Urinary bladder (tissue), 4 donors: ENCODE measurements around the gene HAT1. TPM values are rescaled to one million over a fixed set of nuclear protein-coding genes. Genes with fewer than 3 reads are reported as not detected.

Experiments used
- DNase-seq: peaks from one replicate; pipeline ENCODE4 v3.0.0-alpha.2; 2015; ENCODE audit errors: extremely low spot score
- H3K27ac ChIP-seq: one replicate; pipeline ENCODE4 v1.5.1; 2013; ENCODE audit warnings: low read depth, mild to moderate bottlenecking, moderate library complexity
- H3K36me3 ChIP-seq: one replicate; pipeline ENCODE4 v1.6.1; 2013; ENCODE audit warnings: mild to moderate bottlenecking, moderate library complexity; ENCODE audit not compliant: insufficient read depth
- H3K4me1 ChIP-seq: one replicate; pipeline ENCODE4 v1.6.1; 2013; ENCODE audit warnings: mild to moderate bottlenecking, moderate library complexity; ENCODE audit not compliant: insufficient read depth
- H3K4me3 ChIP-seq: one replicate; pipeline ENCODE4 v1.5.1; 2013; ENCODE audit warnings: low read depth, low read length
- WGBS: extraction: QIAGEN DNeasy Blood & Tissue Kit; methylation state at CpG from one replicate; pipeline ENCODE4 v1.1.7; 2013; 5-methylcytosine and 5-hydroxymethylcytosine counted together
- polyA plus RNA-seq: library from polyadenylated mRNA; stranded (reverse); fragments of 200-250 nt; gene quantifications from one replicate; pipeline ENCODE4 v1.2.3, GENCODE V29; 2013
- total RNA-seq: library from RNA; depleted of rRNA; stranded (reverse); fragments of >200 nt; gene quantifications from one replicate; pipeline ENCODE4 v1.2.3, GENCODE V29; 2014
- donor health status: healthy with polysubstance abuse.
- donor health status: healthy.

HAT1 gene
- total and polyA plus RNA-seq, 2 donors = 39.3 to 60.8 TPM

GRCh38 chr2:172007372-172007771 is 85.1 kb downstream of the HAT1 start:
- Histone ChIP-seq H3K4me1 (no peaks in the 10 kb centered on the region), H3K36me3 (no peaks in the 10 kb centered on the region), H3K27ac (no peak overlapping the region), H3K4me3 (no peak overlapping the region)
- 97% methylated on average over 1 of the region's 1 CpG for WGBS
- DNase-seq = no peak

GRCh38 chr2:172009823-172010222 is 87.6 kb downstream of the HAT1 start:
- 95% methylated on average over 4 of the region's 4 CpGs for WGBS
- H3K4me1 ChIP-seq = no peaks in the 10 kb centered on the region
- DNase-seq = no peak
- H3K36me3 ChIP-seq = no peaks in the 10 kb centered on the region
- no peak overlapping the region for H3K4me3 ChIP-seq
- H3K27ac ChIP-seq = no peak overlapping the region

GRCh38 chr2:172011812-172012575 is 89.7 kb downstream of the HAT1 start:
- Histone ChIP-seq H3K4me3 (no peak overlapping the region), H3K27ac (no peak overlapping the region), H3K36me3 (no peaks in the 10 kb centered on the region), H3K4me1 (no peaks in the 10 kb centered on the region)
- DNase-seq = no peak
- WGBS = 74% methylated on average over 11 of the region's 11 CpGs

GRCh38 chr2:172012677-172013391 is 90.6 kb downstream of the HAT1 start:
- WGBS = 62% methylated on average over 9 of the region's 9 CpGs
- no peaks in the 10 kb centered on the region for H3K4me1 ChIP-seq
- no peak for DNase-seq
- H3K27ac ChIP-seq = no peak overlapping the region
- H3K36me3 ChIP-seq = no peaks in the 10 kb centered on the region
- no peak overlapping the region for H3K4me3 ChIP-seq

- DNase-seq = no peak
- Histone ChIP-seq H3K4me1 (no peaks in the 10 kb centered on the region), H3K36me3 (no peaks in the 10 kb centered on the region), H3K4me3 (no peak overlapping the region), H3K27ac (no peak overlapping the region)
- 78% methylated on average over 4 of the region's 4 CpGs for WGBS
These were observed 91.1 kb downstream of the HAT1 start for GRCh38 chr2:172013396-172013795.

- Histone ChIP-seq H3K4me3 (no peak overlapping the region), H3K27ac (no peak overlapping the region), H3K36me3 (no peaks in the 10 kb centered on the region), H3K4me1 (no peaks in the 10 kb centered on the region)
- DNase-seq = no peak
- 31% methylated on average over 8 of the region's 8 CpGs for WGBS
These were observed 99.0 kb downstream of the HAT1 start for GRCh38 chr2:172021074-172021931.

GRCh38 chr2:172021955-172022354 is 99.7 kb downstream of the HAT1 start:
- Histone ChIP-seq H3K4me3 (no peak overlapping the region), H3K36me3 (no peaks in the 10 kb centered on the region), H3K4me1 (no peaks in the 10 kb centered on the region), H3K27ac (no peak overlapping the region)
- 22% methylated on average over 5 of the region's 5 CpGs for WGBS
- DNase-seq = no peak

- Histone ChIP-seq H3K4me3 (no peak overlapping the region), H3K27ac (no peak overlapping the region), H3K4me1 (no peaks in the 10 kb centered on the region), H3K36me3 (no peaks in the 10 kb centered on the region)
- 63% methylated on average over 4 of the region's 4 CpGs for WGBS
- DNase-seq = no peak
These were observed 109.3 kb downstream of the HAT1 start for GRCh38 chr2:172031536-172031935.

Other genes starting within 250 kb of the HAT1 start
- gene DYNC1I2, start 235.0 kb upstream of the HAT1 start, total RNA-seq = 147 TPM
- 105 TPM for gene DYNC1I2, start 235.0 kb upstream of the HAT1 start, polyA plus RNA-seq
- gene SLC25A12, start 28.2 kb upstream of the HAT1 start, total RNA-seq = 56.0 TPM
- 37.2 TPM for gene SLC25A12, start 28.2 kb upstream of the HAT1 start, polyA plus RNA-seq
- 29.4 TPM for gene METAP1D, start 77.5 kb downstream of the HAT1 start, total RNA-seq
- gene METAP1D, start 77.5 kb downstream of the HAT1 start, polyA plus RNA-seq = 4.1 TPM
- 0.21 TPM for gene DLX1, start 163.0 kb downstream of the HAT1 start, total RNA-seq
- gene DLX1, start 163.0 kb downstream of the HAT1 start, polyA plus RNA-seq = 0.41 TPM
- gene DLX2, start 180.4 kb downstream of the HAT1 start, total RNA-seq = not detected
- gene DLX2, start 180.4 kb downstream of the HAT1 start, polyA plus RNA-seq = 0.08 TPM